WTC11 (cell line): Measurements from ENCODE around the gene INCA1. TPM values are rescaled to one million over a fixed set of nuclear protein-coding genes. Genes with fewer than 3 reads are reported as not detected.

ENCODE experiments used
- ATAC-seq: fragments of 200-7000 bp; cut with Tn5 transposase; 2 replicates; pipeline ENCODE4 v1.10.0; 2021; ENCODE audit warnings: mild to moderate bottlenecking, moderate library complexity
- CTCF ChIA-PET: fragments of 300-600 bp; sonication (Branson Sonifier 250); formaldehyde crosslinking; loops from one replicate; lab custom pipeline; 2021; ENCODE audit warnings: antibody characterized with exemption; lab: Charles Lee
- POLR2A ChIA-PET: fragments of 350-600 bp; sonication (Branson Sonifier 250); formaldehyde crosslinking; loops from one replicate; lab custom pipeline; 2021; ENCODE audit warnings: antibody characterized with exemption; lab: Charles Lee
- DNase-seq: peaks from one replicate; pipeline ENCODE4 v3.0.0; 2021; ENCODE audit warnings: low spot score
- H3K27ac Mint-ChIP-seq: 2 replicates; pipeline ENCODE4 v1.8.0; 2021; ENCODE audit warnings: mixed read lengths
- H3K27me3 Mint-ChIP-seq: 2 replicates; pipeline ENCODE4 v1.8.0; 2021; ENCODE audit warnings: low read depth, mild to moderate bottlenecking, moderate library complexity, mixed read lengths
- H3K36me3 Mint-ChIP-seq: 2 replicates; pipeline ENCODE4 v1.8.0; 2021; ENCODE audit warnings: mixed read lengths
- H3K4me1 Mint-ChIP-seq: 2 replicates; pipeline ENCODE4 v1.8.0; 2022; ENCODE audit warnings: mixed read lengths
- H3K4me3 Mint-ChIP-seq: 2 replicates; pipeline ENCODE4 v1.8.0; 2021; ENCODE audit warnings: mild to moderate bottlenecking, moderate library complexity, mixed read lengths
- H3K9me3 Mint-ChIP-seq: 2 replicates; pipeline ENCODE4 v1.8.0; 2021; ENCODE audit warnings: mixed read lengths
- ATF1 ChIP-seq: sonication (generic); formaldehyde crosslinking; IDR thresholded peaks from 2 replicates; pipeline ENCODE4 v1.8.1; 2023; ENCODE audit warnings: mild to moderate bottlenecking, moderate library complexity, missing genetic modification reagents
- CREB1 ChIP-seq: sonication (generic); formaldehyde crosslinking; IDR thresholded peaks from 2 replicates; pipeline ENCODE4 v1.8.0; 2023; ENCODE audit warnings: mild to moderate bottlenecking, missing genetic modification reagents
- CREM ChIP-seq: sonication (generic); formaldehyde crosslinking; IDR thresholded peaks from 2 replicates; pipeline ENCODE4 v1.8.1; 2022; ENCODE audit warnings: mild to moderate bottlenecking, missing genetic modification reagents, moderate library complexity
- ESRRA ChIP-seq: sonication (generic); formaldehyde crosslinking; IDR thresholded peaks from 2 replicates; pipeline ENCODE4 v1.8.1; 2022; ENCODE audit warnings: mild to moderate bottlenecking, missing genetic modification reagents, borderline replicate concordance
- ETV6 ChIP-seq: sonication (generic); formaldehyde crosslinking; IDR thresholded peaks from 2 replicates; pipeline ENCODE4 v1.8.1; 2022; ENCODE audit warnings: mild to moderate bottlenecking, missing genetic modification reagents
- FOXJ3 ChIP-seq: sonication (generic); formaldehyde crosslinking; IDR thresholded peaks from 2 replicates; pipeline ENCODE4 v1.9.0; 2021; ENCODE audit warnings: missing genetic modification reagents, mild to moderate bottlenecking, borderline replicate concordance
- GTF2I ChIP-seq: fragments of 250-450 bp; sonication (Bioruptor Pico); conservative IDR thresholded peaks from 2 replicates; pipeline ENCODE4 v1.4.0; 2021; ENCODE audit warnings: mild to moderate bottlenecking
- HMGA2 ChIP-seq: fragments of 250-450 bp; sonication (Bioruptor Pico); IDR thresholded peaks from 2 replicates; pipeline ENCODE4 v1.4.0; 2021; ENCODE audit warnings: mild to moderate bottlenecking, moderate library complexity
- JAZF1 ChIP-seq: fragments of 250-450 bp; sonication (Bioruptor Pico); IDR thresholded peaks from 2 replicates; pipeline ENCODE4 v1.9.0; 2021; ENCODE audit warnings: moderate library complexity, mild to moderate bottlenecking, inconsistent platforms
- JUN ChIP-seq: sonication (generic); formaldehyde crosslinking; IDR thresholded peaks from 2 replicates; pipeline ENCODE4 v1.8.0; 2023; ENCODE audit warnings: mild to moderate bottlenecking, missing genetic modification reagents
- KAT7 ChIP-seq: sonication (generic); formaldehyde crosslinking; IDR thresholded peaks from 2 replicates; pipeline ENCODE4 v1.8.1; 2023; ENCODE audit warnings: missing genetic modification reagents, mild to moderate bottlenecking, borderline replicate concordance
- NR2C2 ChIP-seq: sonication (generic); formaldehyde crosslinking; IDR thresholded peaks from 2 replicates; pipeline ENCODE4 v1.8.0; 2022; ENCODE audit warnings: mild to moderate bottlenecking, missing genetic modification reagents
- SMAD4 ChIP-seq: sonication (generic); formaldehyde crosslinking; IDR thresholded peaks from 2 replicates; pipeline ENCODE4 v1.8.0; 2022; ENCODE audit warnings: mild to moderate bottlenecking, missing genetic modification reagents
- ZNF121 ChIP-seq: sonication (generic); formaldehyde crosslinking; IDR thresholded peaks from 2 replicates; pipeline ENCODE4 v1.8.0; 2023; ENCODE audit warnings: missing genetic modification reagents
- ZNF232 ChIP-seq: sonication (generic); formaldehyde crosslinking; IDR thresholded peaks from 2 replicates; pipeline ENCODE4 v1.8.0; 2022; ENCODE audit warnings: mild to moderate bottlenecking, missing genetic modification reagents
- total RNA-seq: library from RNA; stranded (reverse); gene quantifications from 3 replicates; pipeline ENCODE4 v1.2.3, GENCODE V29; 2021
- TF ChIP-seq, protein P1 (sequence below): fragments of 250-450 bp; sonication (Bioruptor Pico); IDR thresholded peaks from 2 replicates; pipeline ENCODE4 v1.9.0; 2021; ENCODE audit warnings: mild to moderate bottlenecking, borderline replicate concordance
- TF ChIP-seq, protein P2 (sequence below): sonication (generic); formaldehyde crosslinking; IDR thresholded peaks from 2 replicates; pipeline ENCODE4 v1.8.0; 2022; ENCODE audit warnings: mild to moderate bottlenecking, missing genetic modification reagents
- TF ChIP-seq, protein P3 (sequence below): fragments of 250-450 bp; sonication (Bioruptor Pico); IDR thresholded peaks from 2 replicates; pipeline ENCODE4 v2.1.2; 2022; ENCODE audit warnings: mild to moderate bottlenecking, moderate library complexity
- TF ChIP-seq, protein P4 (sequence below): sonication (generic); formaldehyde crosslinking; IDR thresholded peaks from 2 replicates; pipeline ENCODE4 v1.8.0; 2023; ENCODE audit warnings: missing genetic modification reagents, mild to moderate bottlenecking, borderline replicate concordance

Gene INCA1
- total RNA-seq, 1 experiment from 2014 or later: 0.61 TPM

DNA sequence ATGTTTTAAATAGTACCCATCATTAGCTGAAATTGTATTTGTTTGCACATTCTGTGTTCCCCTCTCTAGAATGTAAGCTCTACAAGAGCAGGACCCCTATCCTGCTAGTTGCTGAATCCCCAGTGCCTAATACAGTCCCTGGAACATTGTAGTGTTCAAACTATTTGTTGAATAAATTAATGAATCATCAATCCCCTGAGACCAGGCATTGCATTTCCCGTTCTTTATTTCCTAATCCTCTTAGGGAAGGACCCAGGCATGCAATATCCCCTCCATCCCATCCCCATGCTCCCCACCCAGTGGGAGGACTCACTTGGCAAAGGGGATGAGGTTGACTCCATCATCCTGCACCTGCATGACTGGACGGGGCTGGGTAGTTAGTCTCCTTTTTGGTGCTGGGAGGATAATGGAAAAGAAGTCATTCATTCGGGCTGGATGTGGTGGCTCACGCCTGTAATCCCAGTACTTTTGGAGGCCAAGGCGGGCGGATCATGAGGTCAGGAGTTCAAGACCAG, 3.2 kb downstream of the INCA1 start:
- DNase-seq: no peak
- TF ChIP-seq KAT7 (no peak), ETV6 (CRISPR knock-in tag) (no peak), NR2C2 (CRISPR knock-in tag) (no peak), ZNF232 (no peak), SMAD4 (no peak), GTF2I (CRISPR knock-in tag) (no peak), JUN (CRISPR knock-in tag) (no peak), ZNF121 (CRISPR knock-in tag) (no peak)
- TF ChIP-seq, protein P1, sequence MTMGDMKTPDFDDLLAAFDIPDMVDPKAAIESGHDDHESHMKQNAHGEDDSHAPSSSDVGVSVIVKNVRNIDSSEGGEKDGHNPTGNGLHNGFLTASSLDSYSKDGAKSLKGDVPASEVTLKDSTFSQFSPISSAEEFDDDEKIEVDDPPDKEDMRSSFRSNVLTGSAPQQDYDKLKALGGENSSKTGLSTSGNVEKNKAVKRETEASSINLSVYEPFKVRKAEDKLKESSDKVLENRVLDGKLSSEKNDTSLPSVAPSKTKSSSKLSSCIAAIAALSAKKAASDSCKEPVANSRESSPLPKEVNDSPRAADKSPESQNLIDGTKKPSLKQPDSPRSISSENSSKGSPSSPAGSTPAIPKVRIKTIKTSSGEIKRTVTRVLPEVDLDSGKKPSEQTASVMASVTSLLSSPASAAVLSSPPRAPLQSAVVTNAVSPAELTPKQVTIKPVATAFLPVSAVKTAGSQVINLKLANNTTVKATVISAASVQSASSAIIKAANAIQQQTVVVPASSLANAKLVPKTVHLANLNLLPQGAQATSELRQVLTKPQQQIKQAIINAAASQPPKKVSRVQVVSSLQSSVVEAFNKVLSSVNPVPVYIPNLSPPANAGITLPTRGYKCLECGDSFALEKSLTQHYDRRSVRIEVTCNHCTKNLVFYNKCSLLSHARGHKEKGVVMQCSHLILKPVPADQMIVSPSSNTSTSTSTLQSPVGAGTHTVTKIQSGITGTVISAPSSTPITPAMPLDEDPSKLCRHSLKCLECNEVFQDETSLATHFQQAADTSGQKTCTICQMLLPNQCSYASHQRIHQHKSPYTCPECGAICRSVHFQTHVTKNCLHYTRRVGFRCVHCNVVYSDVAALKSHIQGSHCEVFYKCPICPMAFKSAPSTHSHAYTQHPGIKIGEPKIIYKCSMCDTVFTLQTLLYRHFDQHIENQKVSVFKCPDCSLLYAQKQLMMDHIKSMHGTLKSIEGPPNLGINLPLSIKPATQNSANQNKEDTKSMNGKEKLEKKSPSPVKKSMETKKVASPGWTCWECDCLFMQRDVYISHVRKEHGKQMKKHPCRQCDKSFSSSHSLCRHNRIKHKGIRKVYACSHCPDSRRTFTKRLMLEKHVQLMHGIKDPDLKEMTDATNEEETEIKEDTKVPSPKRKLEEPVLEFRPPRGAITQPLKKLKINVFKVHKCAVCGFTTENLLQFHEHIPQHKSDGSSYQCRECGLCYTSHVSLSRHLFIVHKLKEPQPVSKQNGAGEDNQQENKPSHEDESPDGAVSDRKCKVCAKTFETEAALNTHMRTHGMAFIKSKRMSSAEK (CRISPR knock-in tag): no peak
- TF ChIP-seq, all 79 proteins: peak for 0
- peaks cover 43% of the 10 kb centered on the region for H3K27me3 Mint-ChIP-seq
- H3K4me3 Mint-ChIP-seq: no peak overlapping the region
- H3K9me3 Mint-ChIP-seq: no peaks in the 10 kb centered on the region
- H3K27ac Mint-ChIP-seq: no peak overlapping the region
- H3K4me1 Mint-ChIP-seq: peaks cover 8% of the 10 kb centered on the region
- ATAC-seq: no peak
- no peaks in the 10 kb centered on the region for H3K36me3 Mint-ChIP-seq
- ChIA-PET CTCF (no interaction called here), POLR2A (no interaction called here)

DNA sequence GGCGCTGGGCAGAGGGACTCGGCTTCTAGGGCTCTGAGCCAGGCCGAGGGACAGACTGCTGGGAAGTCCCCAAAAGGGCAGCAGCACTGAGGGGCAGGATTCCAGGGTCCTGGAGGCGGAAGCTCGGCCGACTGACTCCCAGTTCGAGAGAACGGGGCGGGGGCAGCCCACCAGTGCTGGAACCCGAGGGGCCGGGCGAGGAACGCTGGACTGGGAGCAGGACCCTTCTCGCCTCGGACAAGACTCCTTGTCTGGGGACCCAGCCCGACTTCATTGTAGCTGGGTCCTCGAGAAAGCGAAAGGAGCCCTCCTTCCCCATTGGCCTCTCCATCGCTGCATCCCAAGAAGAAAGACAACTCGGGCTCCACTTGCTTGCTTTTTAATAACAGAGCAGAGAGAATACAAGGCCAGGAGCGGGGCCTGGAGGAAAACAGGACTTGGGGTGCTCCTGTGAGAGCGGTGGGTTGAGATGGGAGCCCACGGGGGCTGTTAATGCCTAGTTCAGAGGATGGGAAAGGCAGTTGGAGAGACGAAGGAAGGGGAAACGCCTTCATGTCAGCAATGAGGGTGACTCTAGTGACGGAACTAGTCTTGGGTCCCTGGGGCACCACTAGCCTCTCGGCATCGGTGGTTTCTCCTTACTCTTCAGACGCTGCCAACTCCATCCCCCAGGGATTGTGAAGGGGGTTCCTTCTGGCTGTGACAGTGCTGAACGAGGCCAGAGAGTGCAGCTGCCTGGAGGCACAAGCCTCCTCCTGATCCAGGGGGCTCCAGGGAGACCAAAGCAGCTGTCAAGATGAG, 9.4 kb downstream of the INCA1 start:
- no peak for TF ChIP-seq ESRRA (CRISPR knock-in tag)
- TF ChIP-seq, protein P2, sequence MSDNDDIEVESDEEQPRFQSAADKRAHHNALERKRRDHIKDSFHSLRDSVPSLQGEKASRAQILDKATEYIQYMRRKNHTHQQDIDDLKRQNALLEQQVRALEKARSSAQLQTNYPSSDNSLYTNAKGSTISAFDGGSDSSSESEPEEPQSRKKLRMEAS: 0 out of 2 replicates have a peak, but pooled peaks have one; percentile 11
- Mint-ChIP-seq H3K27ac (no peak overlapping the region), H3K36me3 (no peaks in the 10 kb centered on the region), H3K9me3 (no peaks in the 10 kb centered on the region), H3K4me1 (peaks cover 25% of the 10 kb centered on the region), H3K27me3 (peaks cover 45% of the 10 kb centered on the region), H3K4me3 (peak overlapping the region; percentile 77)
- ChIA-PET POLR2A (interaction anchor here (2.2 to 3.0 kb wide), 2 partner anchors 9 to 20 kb away, joined by 10 to 12 read pairs; partner anchors contain the start of genes INCA1, KIF1C and SPAG7), CTCF (interaction anchor here (0.9 to 4.0 kb wide), 14 partner anchors 10 to 83 kb away, joined by 3 to 27 read pairs (median 5); partner anchors contain the start of genes INCA1, KIF1C, RNF167 and SLC25A11)
- no peak for ATAC-seq
- no peak for DNase-seq

DNA sequence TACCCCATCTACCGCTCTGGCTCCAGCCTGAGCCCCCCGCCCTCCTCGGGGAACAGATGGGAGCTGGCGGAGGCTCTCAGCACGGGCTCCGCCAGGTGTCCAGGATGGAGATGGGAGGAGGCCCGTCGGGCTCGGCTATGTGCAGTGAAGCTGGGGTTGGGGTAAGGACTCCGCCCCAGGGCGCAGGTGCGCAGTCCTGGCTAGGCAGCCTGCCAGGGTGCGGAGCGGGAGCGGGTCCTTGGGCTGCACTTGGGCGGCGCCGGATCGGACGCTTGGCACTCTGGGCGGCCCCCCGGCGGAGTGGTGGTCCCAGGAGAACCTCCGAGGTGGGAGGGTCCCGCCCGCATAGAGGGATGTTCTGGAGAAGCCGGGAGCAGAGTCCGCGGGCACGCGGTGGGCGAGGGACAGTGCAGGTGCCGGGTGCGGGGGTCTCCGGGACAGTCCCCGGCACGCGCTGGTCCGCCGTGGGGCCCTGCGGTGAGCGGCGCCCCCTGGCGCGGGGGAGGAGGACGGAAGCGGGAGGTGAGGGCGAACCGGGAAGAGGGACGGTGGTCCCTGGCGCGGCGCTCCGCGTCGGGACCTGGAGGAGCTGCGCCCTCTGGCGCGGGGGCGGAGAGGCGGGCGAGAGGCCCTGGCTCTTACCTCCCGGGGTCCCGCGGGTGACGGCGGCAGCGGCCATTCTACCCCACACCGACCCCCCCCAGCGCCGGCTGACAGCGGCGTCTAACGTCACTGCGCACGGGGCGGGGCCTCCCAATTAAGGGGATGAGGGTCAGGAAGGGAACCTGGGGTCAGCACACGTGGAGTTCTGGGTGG, 10.2 kb downstream of the INCA1 start, which contains the start of gene CAMTA2:
TSS of gene CAMTA2 (minus strand) at position 725 of the 816 bp plus-strand sequence. CDS start 1,453 bp downstream, outside the sequence.
- DNase-seq (peak; percentile 88), ATAC-seq (peak; percentile 77)
- Mint-ChIP-seq H3K27ac (no peak within 1 kb of the TSS), H3K36me3 (no peaks in the 10 kb centered on the region), H3K4me3 (peak within 1 kb of the TSS; percentile 77), H3K27me3 (peaks cover 44% of the 10 kb centered on the region), H3K4me1 (peaks cover 25% of the 10 kb centered on the region), H3K9me3 (no peaks in the 10 kb centered on the region)
- POLR2A ChIA-PET: interaction anchor here (0.6 to 3.0 kb wide), 5 partner anchors 10 to 35 kb away, joined by 3 to 12 read pairs (median 3); partner anchors contain the start of genes INCA1, KIF1C and SPAG7
- CTCF ChIA-PET: interaction anchor here (0.6 to 4.0 kb wide), 22 partner anchors 10 to 286 kb away, joined by 3 to 27 read pairs (median 4); partner anchors contain the start of genes INCA1, KIF1C, RNF167 and SLC25A11
- TF ChIP-seq, protein P3, sequence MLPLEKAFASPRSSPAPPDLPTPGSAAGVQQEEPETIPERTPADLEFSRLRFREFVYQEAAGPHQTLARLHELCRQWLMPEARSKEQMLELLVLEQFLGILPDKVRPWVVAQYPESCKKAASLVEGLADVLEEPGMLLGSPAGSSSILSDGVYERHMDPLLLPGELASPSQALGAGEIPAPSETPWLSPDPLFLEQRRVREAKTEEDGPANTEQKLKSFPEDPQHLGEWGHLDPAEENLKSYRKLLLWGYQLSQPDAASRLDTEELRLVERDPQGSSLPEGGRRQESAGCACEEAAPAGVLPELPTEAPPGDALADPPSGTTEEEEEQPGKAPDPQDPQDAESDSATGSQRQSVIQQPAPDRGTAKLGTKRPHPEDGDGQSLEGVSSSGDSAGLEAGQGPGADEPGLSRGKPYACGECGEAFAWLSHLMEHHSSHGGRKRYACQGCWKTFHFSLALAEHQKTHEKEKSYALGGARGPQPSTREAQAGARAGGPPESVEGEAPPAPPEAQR (CRISPR knock-in tag): no peak
- TF ChIP-seq ETV6 (CRISPR knock-in tag) (no peak; the same call in 1 of the 2 replicates), HMGA2 (no peak), ZNF121 (CRISPR knock-in tag) (no peak), FOXJ3 (CRISPR knock-in tag) (no peak), CREB1 (no peak), JAZF1 (no peak), CREM (CRISPR knock-in tag) (no peak), ATF1 (no peak)
- TF ChIP-seq, protein P4, sequence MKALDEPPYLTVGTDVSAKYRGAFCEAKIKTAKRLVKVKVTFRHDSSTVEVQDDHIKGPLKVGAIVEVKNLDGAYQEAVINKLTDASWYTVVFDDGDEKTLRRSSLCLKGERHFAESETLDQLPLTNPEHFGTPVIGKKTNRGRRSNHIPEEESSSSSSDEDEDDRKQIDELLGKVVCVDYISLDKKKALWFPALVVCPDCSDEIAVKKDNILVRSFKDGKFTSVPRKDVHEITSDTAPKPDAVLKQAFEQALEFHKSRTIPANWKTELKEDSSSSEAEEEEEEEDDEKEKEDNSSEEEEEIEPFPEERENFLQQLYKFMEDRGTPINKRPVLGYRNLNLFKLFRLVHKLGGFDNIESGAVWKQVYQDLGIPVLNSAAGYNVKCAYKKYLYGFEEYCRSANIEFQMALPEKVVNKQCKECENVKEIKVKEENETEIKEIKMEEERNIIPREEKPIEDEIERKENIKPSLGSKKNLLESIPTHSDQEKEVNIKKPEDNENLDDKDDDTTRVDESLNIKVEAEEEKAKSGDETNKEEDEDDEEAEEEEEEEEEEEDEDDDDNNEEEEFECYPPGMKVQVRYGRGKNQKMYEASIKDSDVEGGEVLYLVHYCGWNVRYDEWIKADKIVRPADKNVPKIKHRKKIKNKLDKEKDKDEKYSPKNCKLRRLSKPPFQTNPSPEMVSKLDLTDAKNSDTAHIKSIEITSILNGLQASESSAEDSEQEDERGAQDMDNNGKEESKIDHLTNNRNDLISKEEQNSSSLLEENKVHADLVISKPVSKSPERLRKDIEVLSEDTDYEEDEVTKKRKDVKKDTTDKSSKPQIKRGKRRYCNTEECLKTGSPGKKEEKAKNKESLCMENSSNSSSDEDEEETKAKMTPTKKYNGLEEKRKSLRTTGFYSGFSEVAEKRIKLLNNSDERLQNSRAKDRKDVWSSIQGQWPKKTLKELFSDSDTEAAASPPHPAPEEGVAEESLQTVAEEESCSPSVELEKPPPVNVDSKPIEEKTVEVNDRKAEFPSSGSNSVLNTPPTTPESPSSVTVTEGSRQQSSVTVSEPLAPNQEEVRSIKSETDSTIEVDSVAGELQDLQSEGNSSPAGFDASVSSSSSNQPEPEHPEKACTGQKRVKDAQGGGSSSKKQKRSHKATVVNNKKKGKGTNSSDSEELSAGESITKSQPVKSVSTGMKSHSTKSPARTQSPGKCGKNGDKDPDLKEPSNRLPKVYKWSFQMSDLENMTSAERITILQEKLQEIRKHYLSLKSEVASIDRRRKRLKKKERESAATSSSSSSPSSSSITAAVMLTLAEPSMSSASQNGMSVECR: peak; percentile 97; the same call in 1 of the 2 replicates
